Measurements from ENCODE around the gene CHST8.

CHST8 gene

DNA sequence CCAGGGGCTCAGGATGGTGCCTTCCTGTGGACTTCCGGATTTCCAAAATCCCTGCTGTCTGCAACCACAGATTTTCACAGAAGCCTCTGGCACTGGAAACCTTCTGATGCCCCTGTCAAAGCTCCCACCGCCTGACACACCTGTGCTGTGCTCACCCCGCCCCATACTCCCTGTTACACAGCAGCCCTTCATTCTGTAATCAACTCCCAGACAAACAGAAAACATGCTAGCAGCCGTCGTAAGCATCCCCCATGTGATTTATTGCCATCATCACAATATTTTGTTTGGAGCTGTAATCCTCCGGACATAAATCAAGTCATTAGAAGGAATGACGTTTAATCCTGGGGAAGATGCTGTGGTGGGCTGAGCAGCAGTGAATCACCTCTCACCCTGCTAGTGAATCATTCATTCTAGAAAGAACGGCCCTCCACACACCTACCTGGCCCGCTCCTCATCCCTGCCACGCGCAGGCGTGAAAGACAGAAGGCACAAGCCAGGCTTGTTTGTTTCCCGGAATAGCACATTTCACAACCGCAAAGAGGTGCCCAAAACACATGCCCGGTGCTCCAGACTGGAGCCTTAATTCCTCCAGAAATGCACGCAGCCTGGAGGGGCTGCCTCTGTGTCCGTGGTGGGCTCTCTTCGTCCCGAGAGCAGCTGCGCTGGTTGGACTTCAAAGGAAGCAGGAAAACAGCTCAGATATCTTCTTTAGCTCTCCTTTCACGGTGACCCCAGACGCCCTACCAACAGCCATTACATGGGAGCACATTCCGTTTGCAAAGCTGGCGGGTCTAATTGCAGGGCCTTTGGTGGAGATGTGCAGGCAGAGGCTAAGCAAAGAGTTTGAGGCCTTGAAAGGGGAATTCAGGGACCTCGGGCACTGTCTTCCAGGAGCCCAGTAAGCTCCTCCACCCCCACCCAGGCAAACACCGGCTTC is 133.6 kb downstream of the CHST8 start:
- H3K4me3 ChIP-seq (ENCODE audit: low read length) = no peak overlapping the region
- TF ChIP-seq CTCF (conservative IDR thresholded peaks at IDR 0.05; ENCODE audit: low read length) = no peak
- DNase-seq (ENCODE audit: low read depth) = no peak

DNA sequence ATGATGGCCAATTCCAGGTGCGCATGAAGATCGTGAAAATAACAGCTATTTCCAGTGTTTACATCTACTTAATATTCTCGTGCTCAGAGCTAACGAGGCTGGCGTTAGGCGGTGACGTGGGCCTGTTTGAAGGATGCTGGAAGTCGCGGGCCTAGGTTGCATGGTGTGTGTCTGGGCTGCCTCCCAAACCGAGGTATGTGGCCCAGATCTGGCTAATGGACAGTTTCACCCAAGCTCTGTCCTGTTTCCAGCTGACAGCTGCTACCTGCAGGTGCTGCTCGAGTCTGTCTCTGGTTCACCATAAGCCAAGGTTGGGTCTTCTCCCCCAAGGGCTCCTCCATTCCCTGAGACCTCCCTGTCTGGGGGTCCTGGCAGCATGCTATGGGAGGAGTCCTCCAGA is 134.4 kb downstream of the CHST8 start:
- TF ChIP-seq CTCF (conservative IDR thresholded peaks at IDR 0.05; ENCODE audit: low read length) = no peak
- no peak for DNase-seq (ENCODE audit: low read depth)
- no peak overlapping the region for H3K4me3 ChIP-seq (ENCODE audit: low read length)

DNA sequence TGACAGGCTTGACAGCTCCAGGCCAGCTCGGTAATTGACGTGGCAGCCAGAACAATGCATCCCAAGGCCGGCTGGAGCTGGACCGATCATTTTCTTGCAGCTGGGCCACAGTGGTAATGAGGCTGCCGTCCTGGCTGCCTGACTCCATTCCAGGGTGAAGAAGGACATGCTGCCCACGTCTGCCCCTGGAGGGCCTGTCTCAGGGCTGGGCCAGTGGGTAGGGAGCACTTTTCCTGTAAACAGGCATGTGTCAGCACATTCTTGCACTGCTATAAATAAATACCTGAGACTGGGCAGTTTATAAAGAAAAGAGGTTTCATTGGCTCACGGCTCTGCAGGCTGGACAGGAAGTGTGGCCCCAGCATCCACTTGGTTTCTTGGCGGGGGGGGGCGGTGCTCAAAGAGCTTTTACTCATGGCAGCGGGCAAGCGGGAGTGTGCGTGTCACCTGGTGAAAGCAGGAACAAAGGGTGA is 136.8 kb downstream of the CHST8 start:
- no peak for TF ChIP-seq CTCF (conservative IDR thresholded peaks at IDR 0.05; ENCODE audit: low read length)
- no peak for DNase-seq (ENCODE audit: low read depth)
- H3K4me3 ChIP-seq (ENCODE audit: low read length) = no peak overlapping the region

GRCh38 chr19:33759356-33759755 is 137.6 kb downstream of the CHST8 start:
- H3K4me3 ChIP-seq (ENCODE audit: low read length) = no peak overlapping the region
- DNase-seq (ENCODE audit: low read depth) = no peak
- TF ChIP-seq CTCF (conservative IDR thresholded peaks at IDR 0.05; ENCODE audit: low read length) = no peak

DNA sequence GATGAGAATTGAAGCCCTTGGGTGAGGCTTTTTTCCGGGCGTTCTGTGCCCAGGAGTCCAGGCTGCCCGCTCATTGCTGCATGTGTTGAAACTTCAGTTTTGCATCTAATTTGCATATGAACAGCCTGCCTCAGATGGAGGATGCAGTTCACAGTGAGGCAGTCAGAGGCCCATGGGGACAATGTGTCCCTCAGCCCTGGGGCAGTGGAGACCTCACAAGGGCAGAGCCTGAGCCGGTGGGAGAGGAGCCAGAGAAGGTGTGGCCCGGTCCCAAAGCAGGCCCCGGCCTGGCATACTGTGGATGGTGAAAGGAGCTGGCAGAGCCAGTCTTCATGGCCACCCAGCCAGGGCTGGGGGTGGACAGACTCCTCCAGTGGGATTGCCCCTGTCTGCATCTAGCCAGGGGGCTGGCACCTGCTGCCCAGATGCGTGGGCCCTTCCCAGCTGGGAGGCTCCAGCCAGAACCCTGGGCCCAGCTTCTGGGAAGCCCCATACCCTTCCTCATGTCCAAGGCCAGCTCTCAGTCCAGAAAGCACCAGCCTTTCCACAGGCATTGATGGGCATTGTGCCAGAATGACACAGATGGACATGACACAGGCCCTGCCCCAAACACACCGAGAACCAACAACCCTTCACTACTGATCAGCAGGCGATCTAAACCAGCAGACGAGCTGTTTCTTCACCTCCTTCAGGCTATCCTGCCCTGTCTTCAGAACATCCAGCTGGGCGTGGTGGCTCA is 142.0 kb downstream of the CHST8 start:
- DNase-seq (ENCODE audit: low read depth) = no peak
- no peak for TF ChIP-seq CTCF (conservative IDR thresholded peaks at IDR 0.05; ENCODE audit: low read length)
- no peak overlapping the region for H3K4me3 ChIP-seq (ENCODE audit: low read length)

DNA sequence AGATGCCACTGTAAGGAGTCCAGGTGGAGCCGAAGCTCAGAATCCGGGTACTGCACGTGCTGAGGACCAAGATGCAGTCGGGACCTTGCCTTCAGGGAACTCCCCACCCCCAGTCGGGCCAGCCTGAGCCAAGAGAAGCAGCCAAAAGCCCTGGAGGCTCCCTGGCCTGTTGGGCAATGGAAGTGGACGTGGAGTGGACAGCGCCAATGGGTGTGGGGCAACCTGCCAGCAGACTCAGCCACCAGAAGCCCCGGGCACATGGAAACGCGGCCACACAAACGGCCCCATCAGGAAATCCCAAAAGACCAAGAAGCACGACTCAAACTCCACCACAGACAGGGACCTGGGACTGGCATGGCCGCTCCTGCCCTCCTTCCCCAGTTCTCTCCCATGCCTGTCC is 144.9 kb downstream of the CHST8 start:
- no peak overlapping the region for H3K4me3 ChIP-seq (ENCODE audit: low read length)
- no peak for DNase-seq (ENCODE audit: low read depth)
- TF ChIP-seq CTCF (conservative IDR thresholded peaks at IDR 0.05; ENCODE audit: low read length) = no peak
